ENCODE results near the gene CD33. TPM values are rescaled to one million over a fixed set of nuclear protein-coding genes. Genes with fewer than 3 reads are reported as not detected.

The CD33 gene
- total and polyA plus RNA-seq, 2 experiments from 2014 or later, result 0.23 to 0.57 TPM

DNA sequence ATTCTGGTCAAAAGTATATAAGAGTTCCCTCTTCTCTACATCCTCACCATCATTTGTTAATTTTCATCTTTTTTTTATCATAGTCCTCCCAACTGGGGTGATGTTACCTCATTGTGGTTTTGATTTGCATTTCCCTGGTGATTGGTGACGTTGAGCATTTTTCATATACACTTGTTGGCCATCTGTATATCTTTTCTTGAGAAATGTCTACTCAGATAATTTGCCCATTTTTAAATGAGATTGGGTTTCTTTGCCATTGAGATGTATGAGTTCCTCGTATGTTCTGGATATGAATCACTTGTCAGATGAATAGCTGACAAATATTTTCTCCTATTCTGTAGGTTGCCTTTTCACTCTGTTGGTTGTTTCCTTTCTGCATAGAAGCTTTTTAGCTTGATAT lies 2.4 kb downstream of the CD33 start:
- no peak overlapping the region for H3K4me3 ChIP-seq
- H3K79me2 ChIP-seq, result no peaks in the 10 kb centered on the region
- no peak overlapping the region for H3K27ac ChIP-seq
- H2AFZ ChIP-seq, result no peak overlapping the region
- no peak for DNase-seq (ENCODE audit: low spot score)
- no peaks in the 10 kb centered on the region for H3K9me2 ChIP-seq (replicated peaks; ENCODE audit: insufficient read depth)
- no peaks in the 10 kb centered on the region for H3K9me3 ChIP-seq (ENCODE audit: low read depth)
- peaks cover 7% of the 10 kb centered on the region for H3K27me3 ChIP-seq
- no peak overlapping the region for H3K4me2 ChIP-seq
- H3K36me3 ChIP-seq (replicated peaks; ENCODE audit: insufficient read depth, low read depth), result no peaks in the 10 kb centered on the region
- TF ChIP-seq, protein P1, sequence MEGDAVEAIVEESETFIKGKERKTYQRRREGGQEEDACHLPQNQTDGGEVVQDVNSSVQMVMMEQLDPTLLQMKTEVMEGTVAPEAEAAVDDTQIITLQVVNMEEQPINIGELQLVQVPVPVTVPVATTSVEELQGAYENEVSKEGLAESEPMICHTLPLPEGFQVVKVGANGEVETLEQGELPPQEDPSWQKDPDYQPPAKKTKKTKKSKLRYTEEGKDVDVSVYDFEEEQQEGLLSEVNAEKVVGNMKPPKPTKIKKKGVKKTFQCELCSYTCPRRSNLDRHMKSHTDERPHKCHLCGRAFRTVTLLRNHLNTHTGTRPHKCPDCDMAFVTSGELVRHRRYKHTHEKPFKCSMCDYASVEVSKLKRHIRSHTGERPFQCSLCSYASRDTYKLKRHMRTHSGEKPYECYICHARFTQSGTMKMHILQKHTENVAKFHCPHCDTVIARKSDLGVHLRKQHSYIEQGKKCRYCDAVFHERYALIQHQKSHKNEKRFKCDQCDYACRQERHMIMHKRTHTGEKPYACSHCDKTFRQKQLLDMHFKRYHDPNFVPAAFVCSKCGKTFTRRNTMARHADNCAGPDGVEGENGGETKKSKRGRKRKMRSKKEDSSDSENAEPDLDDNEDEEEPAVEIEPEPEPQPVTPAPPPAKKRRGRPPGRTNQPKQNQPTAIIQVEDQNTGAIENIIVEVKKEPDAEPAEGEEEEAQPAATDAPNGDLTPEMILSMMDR (IDR thresholded peaks at IDR 0.05; ENCODE audit: poor library complexity), result no peak
- TF ChIP-seq EZH2 (IDR thresholded peaks at IDR 0.05; ENCODE audit: borderline replicate concordance) (no peak), EZH2phosphoT487 (IDR thresholded peaks at IDR 0.05; ENCODE audit: low read depth, severe bottlenecking, unreplicated experiment) (no peak)
- H3K4me1 ChIP-seq (ENCODE audit: insufficient read depth), result no peaks in the 10 kb centered on the region
- 79% methylated on average over 2 of the region's 2 CpGs for WGBS (ENCODE audit: low lambda C conversion rate, missing lambda C conversion rate)
- H4K20me1 ChIP-seq (ENCODE audit: insufficient read depth, poor library complexity, severe bottlenecking), result no peaks in the 10 kb centered on the region

DNA sequence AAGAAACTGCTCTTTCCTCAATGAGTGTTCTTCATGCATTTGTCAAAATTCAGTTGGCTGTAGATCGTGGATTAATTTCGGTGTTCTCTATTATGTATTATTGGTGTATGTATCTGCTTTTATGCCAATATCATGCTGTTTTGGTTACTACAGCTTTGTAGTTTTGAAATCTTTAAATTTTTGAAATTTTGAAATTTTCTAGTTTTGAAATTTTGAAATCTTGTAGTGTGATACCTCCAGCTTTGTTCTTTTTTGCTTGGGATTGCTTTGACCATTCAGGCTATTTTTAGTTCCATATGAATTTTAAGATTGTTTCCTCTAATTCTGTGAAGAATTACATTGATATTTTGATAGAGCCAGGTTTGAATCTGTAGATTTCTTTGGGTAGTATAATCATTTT lies 3.1 kb downstream of the CD33 start:
- Histone ChIP-seq H3K4me2 (no peak overlapping the region), H3K36me3 (replicated peaks; ENCODE audit: insufficient read depth, low read depth) (no peaks in the 10 kb centered on the region), H3K9me2 (replicated peaks; ENCODE audit: insufficient read depth) (no peaks in the 10 kb centered on the region), H3K4me3 (no peak overlapping the region), H4K20me1 (ENCODE audit: insufficient read depth, poor library complexity, severe bottlenecking) (no peaks in the 10 kb centered on the region), H3K4me1 (ENCODE audit: insufficient read depth) (no peaks in the 10 kb centered on the region), H3K27me3 (peaks cover 7% of the 10 kb centered on the region), H3K27ac (no peak overlapping the region), H2AFZ (no peak overlapping the region), H3K79me2 (no peaks in the 10 kb centered on the region), H3K9me3 (ENCODE audit: low read depth) (no peaks in the 10 kb centered on the region)
- DNase-seq (ENCODE audit: low spot score), result no peak
- 92% methylated on average over 2 of the region's 2 CpGs for WGBS (ENCODE audit: low lambda C conversion rate, missing lambda C conversion rate)
- no peak for TF ChIP-seq EZH2 (IDR thresholded peaks at IDR 0.05; ENCODE audit: borderline replicate concordance)
- TF ChIP-seq, protein P1 (IDR thresholded peaks at IDR 0.05; ENCODE audit: poor library complexity), result no peak
- no peak for TF ChIP-seq EZH2phosphoT487 (IDR thresholded peaks at IDR 0.05; ENCODE audit: low read depth, severe bottlenecking, unreplicated experiment)

DNA sequence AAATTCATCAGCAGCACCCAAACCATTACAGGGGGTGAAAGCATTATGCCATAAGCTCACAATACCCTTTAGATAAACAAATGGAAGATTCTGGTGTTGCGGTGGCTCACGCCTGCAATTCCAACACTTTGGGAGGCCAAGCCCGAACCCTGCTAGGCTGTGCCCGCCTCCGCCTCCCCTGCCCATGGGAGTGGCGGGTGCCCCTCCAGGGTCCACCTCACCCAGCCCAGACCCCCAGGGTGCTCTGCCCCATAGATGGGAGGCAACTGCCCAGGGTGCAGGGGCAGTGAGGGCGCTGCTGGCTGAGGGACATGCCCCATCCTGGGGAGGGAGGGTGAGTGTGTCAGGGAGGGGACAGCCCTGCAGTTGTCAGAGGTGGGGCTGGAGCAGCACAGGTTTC lies 16.0 kb downstream of the CD33 start:
- H3K9me2 ChIP-seq (replicated peaks; ENCODE audit: insufficient read depth), result no peaks in the 10 kb centered on the region
- no peaks in the 10 kb centered on the region for H3K36me3 ChIP-seq (replicated peaks; ENCODE audit: insufficient read depth, low read depth)
- WGBS (ENCODE audit: low lambda C conversion rate, missing lambda C conversion rate), result 92% methylated on average over 7 of the region's 7 CpGs
- H4K20me1 ChIP-seq (ENCODE audit: insufficient read depth, poor library complexity, severe bottlenecking), result no peaks in the 10 kb centered on the region
- no peak overlapping the region for H2AFZ ChIP-seq
- DNase-seq (ENCODE audit: low spot score), result no peak
- H3K27me3 ChIP-seq, result no peaks in the 10 kb centered on the region
- no peak overlapping the region for H3K4me2 ChIP-seq
- H3K4me1 ChIP-seq (ENCODE audit: insufficient read depth), result no peaks in the 10 kb centered on the region
- TF ChIP-seq, protein P1 (IDR thresholded peaks at IDR 0.05; ENCODE audit: poor library complexity), result no peak
- no peak for TF ChIP-seq EZH2phosphoT487 (IDR thresholded peaks at IDR 0.05; ENCODE audit: low read depth, severe bottlenecking, unreplicated experiment)
- H3K4me3 ChIP-seq, result no peak overlapping the region
- H3K27ac ChIP-seq, result no peak overlapping the region
- H3K9me3 ChIP-seq (ENCODE audit: low read depth), result no peaks in the 10 kb centered on the region
- H3K79me2 ChIP-seq, result no peaks in the 10 kb centered on the region

Data from hepatocyte (in vitro differentiated cells).